ENCODE data around the gene MYCN.

Gene MYCN

DNA sequence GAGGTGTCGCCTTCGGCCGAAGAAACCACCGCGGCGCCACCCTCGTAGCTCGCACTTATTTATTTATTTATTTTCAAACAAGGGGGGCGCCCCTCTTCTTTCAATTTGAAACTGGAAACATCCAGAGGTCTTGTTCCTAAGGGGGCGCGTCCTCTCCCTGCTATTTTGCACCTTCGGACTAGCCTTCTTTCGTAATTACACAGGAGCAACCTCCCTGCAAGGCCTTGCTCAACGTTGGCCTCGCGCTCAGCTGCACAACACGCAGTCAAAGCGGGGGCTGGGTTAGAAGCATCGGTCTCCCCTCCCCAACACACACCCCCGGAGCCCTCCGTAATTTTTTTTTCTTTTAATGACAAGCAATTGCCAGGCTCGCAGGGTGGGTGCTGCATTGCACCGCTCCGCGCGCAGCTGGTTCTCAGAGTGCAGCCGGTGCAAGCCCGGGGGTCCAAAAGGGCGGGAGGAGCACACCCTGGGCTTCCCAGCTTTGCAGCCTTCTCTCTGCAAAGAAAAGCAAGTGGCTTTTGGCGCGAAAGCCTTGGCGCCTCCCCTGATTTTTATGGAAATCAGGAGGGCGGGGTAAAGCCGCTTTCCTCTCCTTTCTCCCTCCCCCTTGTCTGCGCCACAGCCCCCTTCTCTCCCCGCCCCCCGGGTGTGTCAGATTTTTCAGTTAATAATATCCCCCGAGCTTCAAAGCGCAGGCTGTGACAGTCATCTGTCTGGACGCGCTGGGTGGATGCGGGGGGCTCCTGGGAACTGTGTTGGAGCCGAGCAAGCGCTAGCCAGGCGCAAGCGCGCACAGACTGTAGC is at the start of gene MYCN:
Gene MYCN, plus strand, starts transcription at position 697 of the 807 bp plus-strand sequence. CDS start 1,515 bp downstream, outside the sequence.
- in situ Hi-C loops (cut with MboI; ENCODE audit: low sequenced_read_pairs, unreplicated experiment): no loop called here
- TF ChIP-seq, protein P1, sequence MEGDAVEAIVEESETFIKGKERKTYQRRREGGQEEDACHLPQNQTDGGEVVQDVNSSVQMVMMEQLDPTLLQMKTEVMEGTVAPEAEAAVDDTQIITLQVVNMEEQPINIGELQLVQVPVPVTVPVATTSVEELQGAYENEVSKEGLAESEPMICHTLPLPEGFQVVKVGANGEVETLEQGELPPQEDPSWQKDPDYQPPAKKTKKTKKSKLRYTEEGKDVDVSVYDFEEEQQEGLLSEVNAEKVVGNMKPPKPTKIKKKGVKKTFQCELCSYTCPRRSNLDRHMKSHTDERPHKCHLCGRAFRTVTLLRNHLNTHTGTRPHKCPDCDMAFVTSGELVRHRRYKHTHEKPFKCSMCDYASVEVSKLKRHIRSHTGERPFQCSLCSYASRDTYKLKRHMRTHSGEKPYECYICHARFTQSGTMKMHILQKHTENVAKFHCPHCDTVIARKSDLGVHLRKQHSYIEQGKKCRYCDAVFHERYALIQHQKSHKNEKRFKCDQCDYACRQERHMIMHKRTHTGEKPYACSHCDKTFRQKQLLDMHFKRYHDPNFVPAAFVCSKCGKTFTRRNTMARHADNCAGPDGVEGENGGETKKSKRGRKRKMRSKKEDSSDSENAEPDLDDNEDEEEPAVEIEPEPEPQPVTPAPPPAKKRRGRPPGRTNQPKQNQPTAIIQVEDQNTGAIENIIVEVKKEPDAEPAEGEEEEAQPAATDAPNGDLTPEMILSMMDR (IDR thresholded peaks at IDR 0.05; ENCODE audit: borderline replicate concordance, control extremely low read depth, extremely low read depth, insufficient read depth, missing control alignments): no peak
- peak; percentile 29 for DNase-seq (ENCODE audit: low spot score)

DNA sequence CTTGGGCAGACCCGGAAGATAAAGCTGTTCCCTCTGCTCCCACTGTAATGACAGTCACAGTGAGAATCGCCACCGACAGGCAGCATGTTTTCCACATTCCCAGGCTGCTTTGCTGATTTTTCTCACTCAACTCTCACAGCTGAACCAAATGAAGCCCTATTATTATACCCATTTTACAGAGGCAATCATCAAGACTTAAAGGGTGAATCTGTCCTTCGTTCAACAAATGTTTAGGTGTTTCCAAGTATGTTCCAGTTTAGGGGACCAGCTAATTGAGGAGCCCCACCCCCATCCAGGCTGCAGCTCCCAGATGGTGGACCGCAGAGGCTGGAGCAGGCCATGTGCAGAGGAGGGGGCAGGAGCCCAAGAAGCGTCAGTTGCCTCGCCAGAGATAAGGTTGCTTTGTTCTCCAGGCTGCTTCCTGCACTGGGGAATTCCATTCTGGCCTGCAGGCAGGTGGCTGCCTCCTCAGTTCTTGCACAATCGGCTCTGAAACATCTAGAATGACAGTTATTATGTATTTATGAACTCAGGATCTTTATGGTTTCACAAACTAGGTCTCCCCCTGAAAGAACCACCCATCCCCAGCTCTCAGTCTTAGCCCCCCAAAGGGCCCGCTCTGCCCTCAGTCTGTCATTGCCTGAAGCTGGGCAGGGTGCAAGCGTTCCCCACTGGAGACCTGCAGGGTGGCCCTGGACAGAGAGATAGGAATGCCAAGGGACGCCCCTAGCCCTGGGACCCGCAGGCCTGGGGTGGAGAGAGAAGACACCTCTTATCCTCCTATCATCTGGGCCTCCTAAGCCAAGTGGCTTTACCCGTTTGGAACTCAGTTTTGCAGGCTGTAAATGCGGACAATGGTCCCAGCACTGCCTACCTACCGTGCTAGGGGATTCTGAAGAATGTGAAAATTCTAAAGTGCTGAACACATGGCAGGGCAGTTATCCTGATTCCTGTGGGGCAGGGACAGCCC is 49.1 kb upstream of the MYCN start:
- DNase-seq (ENCODE audit: low spot score): no peak
- TF ChIP-seq, protein P1 (IDR thresholded peaks at IDR 0.05; ENCODE audit: borderline replicate concordance, control extremely low read depth, extremely low read depth, insufficient read depth, missing control alignments): no peak
- in situ Hi-C loops (cut with MboI; ENCODE audit: low sequenced_read_pairs, unreplicated experiment): no loop called here

DNA sequence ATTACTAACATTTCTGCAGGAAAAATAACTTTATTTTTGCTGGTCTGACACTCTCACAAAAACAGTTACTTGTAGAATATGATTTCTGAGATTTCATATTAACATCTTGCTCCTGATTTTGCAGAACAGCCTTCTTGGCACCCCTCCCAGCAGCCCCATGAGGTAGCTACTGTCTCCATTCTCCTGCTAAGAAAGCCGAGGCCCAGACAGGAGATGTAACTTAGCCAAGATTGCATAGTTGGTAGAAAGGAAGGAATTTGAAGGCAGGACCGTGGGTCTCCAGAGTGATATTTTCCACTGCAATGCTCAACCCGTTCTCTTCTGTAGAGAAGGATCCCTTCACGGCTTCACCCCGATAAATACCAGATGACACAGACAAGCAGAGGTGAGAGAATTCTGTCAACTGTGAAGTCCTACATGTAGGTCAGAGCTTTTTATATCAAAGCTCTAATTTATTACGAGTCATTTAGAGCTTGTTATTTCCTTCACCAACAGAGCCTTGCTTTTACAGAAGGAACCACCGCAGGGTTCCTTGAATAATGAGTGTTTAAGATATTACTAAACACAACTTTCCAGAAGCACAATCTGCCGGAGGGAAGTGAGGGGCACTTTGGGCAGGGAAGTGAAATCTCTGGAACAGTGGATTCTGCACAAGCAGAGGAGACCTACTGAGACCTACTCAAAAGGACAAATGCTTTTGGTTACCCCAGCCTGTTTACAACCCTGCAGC is 48.0 kb upstream of the MYCN start:
- in situ Hi-C loops (cut with MboI; ENCODE audit: low sequenced_read_pairs, unreplicated experiment): no loop called here
- no peak for DNase-seq (ENCODE audit: low spot score)
- TF ChIP-seq, protein P1 (IDR thresholded peaks at IDR 0.05; ENCODE audit: borderline replicate concordance, control extremely low read depth, extremely low read depth, insufficient read depth, missing control alignments): no peak

DNA sequence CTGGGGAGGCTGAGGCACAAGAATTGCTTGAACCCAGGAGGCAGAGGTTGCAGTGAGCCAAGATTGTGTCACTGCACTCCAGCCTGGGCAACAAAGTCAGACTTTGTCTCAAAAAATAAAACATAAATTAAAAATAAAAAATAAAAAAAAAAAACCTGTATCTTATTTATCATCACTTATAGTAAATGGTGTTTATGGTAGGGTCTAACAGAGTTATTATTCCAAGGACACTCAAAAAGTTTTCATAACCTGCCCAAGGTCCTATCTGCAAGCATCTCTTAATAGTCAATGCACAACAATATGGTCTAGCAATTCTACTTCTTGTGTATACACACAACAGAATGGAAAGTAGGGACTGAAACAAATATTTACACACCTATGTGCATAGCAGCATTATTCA is 47.3 kb upstream of the MYCN start:
- in situ Hi-C loops (cut with MboI; ENCODE audit: low sequenced_read_pairs, unreplicated experiment): no loop called here
- TF ChIP-seq, protein P1 (IDR thresholded peaks at IDR 0.05; ENCODE audit: borderline replicate concordance, control extremely low read depth, extremely low read depth, insufficient read depth, missing control alignments): no peak
- DNase-seq (ENCODE audit: low spot score): no peak

DNA sequence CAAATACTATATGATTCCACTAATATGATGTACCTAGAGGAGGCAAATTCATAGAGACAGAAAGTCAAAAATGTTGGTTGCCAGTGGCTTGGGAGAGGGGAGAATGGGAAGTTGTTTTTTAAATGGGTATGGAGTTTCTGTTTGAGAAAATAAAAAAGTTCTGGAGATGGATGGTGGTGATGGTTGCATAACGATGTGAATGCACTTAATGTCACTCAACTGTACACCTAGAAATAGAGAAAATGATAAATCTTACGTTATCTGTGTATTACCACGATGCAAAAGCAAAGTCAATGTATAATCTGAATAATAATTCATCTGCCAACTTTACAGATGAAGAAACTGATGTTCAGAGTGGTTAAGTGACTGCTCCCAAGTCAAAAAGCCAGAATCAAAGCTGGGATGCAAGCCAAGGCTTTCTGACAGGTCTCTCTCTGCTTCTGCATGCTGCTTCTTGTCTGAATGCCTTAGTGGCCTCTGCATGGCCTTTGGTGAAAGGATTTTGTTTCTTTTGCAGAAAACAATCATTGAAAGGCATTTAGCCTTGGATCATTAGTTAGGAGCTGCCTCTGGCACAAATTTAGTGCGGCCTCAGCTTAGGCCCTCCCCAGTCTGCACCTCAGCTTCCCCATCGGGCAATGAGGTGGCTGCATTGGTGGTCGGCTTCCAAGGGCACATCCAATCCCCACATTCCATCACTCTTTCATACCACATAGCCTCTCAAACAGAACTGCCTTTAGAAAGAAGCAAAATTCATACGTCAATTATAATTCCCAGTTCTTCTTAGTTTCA is 46.5 kb upstream of the MYCN start:
- in situ Hi-C loops (cut with MboI; ENCODE audit: low sequenced_read_pairs, unreplicated experiment): no loop called here
- DNase-seq (ENCODE audit: low spot score): no peak
- TF ChIP-seq, protein P1 (IDR thresholded peaks at IDR 0.05; ENCODE audit: borderline replicate concordance, control extremely low read depth, extremely low read depth, insufficient read depth, missing control alignments): no peak

All from GM13976 (cell line).